ENCODE measurements around the gene COPS8. TPM values are rescaled to one million over a fixed set of nuclear protein-coding genes. Genes with fewer than 3 reads are reported as not detected.

The COPS8 gene
- total RNA-seq, 2 donors from 2014 or later, result 55.6 to 57.1 TPM

- intact Hi-C loops (cut with DNase I), result no loop called here
- DNase-seq (ENCODE audit: low spot score), result no peak
Measured at GRCh38 chr2:237096201-237096600, 10.5 kb downstream of the COPS8 start.

- intact Hi-C loops (cut with DNase I), result no loop called here
- no peak for DNase-seq (ENCODE audit: low spot score)
Measured at GRCh38 chr2:237096911-237097310, 11.2 kb downstream of the COPS8 start.

GRCh38 chr2:237097326-237097910, 11.7 kb downstream of the COPS8 start:
- DNase-seq (ENCODE audit: low spot score), result no peak
- intact Hi-C loops (cut with DNase I), result no loop called here

GRCh38 chr2:237097911-237098702, 12.4 kb downstream of the COPS8 start:
- no peak for DNase-seq (ENCODE audit: low spot score)
- intact Hi-C loops (cut with DNase I), result no loop called here

GRCh38 chr2:237099804-237100203, 14.1 kb downstream of the COPS8 start:
- DNase-seq (ENCODE audit: low spot score), result no peak
- intact Hi-C loops (cut with DNase I), result no loop called here

GRCh38 chr2:237101118-237101979, 15.7 kb downstream of the COPS8 start:
- intact Hi-C loops (cut with DNase I), result no loop called here
- no peak for DNase-seq (ENCODE audit: low spot score)

- intact Hi-C loops (cut with DNase I), result no loop called here
Measured at GRCh38 chr2:237102428-237102827, 16.7 kb downstream of the COPS8 start.

GRCh38 chr2:237109421-237109934, 23.8 kb downstream of the COPS8 start:
- no peak for DNase-seq (ENCODE audit: low spot score)

More at GRCh38 chr2:237102428-237102827, 16.7 kb downstream of the COPS8 start:
- no peak for DNase-seq (ENCODE audit: low spot score)

GRCh38 chr2:237113026-237113795, 27.5 kb downstream of the COPS8 start:
- intact Hi-C loops (cut with DNase I), result no loop called here
- no peak for DNase-seq (ENCODE audit: low spot score)

More at GRCh38 chr2:237109421-237109934, 23.8 kb downstream of the COPS8 start:
- intact Hi-C loops (cut with DNase I), result no loop called here

- DNase-seq (ENCODE audit: low spot score), result no peak
- intact Hi-C loops (cut with DNase I), result no loop called here
Measured at GRCh38 chr2:237115870-237116269, 30.2 kb downstream of the COPS8 start.

GRCh38 chr2:237116431-237116830, 30.7 kb downstream of the COPS8 start:
- DNase-seq (ENCODE audit: low spot score), result no peak
- intact Hi-C loops (cut with DNase I), result no loop called here

GRCh38 chr2:237118025-237118424, 32.3 kb downstream of the COPS8 start:
- DNase-seq (ENCODE audit: low spot score), result no peak
- intact Hi-C loops (cut with DNase I), result no loop called here

- DNase-seq (ENCODE audit: low spot score), result no peak
- intact Hi-C loops (cut with DNase I), result no loop called here
Measured at GRCh38 chr2:237118561-237119155, 33.0 kb downstream of the COPS8 start.

- no peak for DNase-seq (ENCODE audit: low spot score)
- intact Hi-C loops (cut with DNase I), result loop anchor here (10.0 kb wide), 1 partner anchor 454 kb away; no protein-coding TSS in a partner anchor
Measured at GRCh38 chr2:237120916-237121315, 35.2 kb downstream of the COPS8 start.

GRCh38 chr2:237121321-237121720, 35.6 kb downstream of the COPS8 start:
- DNase-seq (ENCODE audit: low spot score), result no peak
- intact Hi-C loops (cut with DNase I), result loop anchor here (10.0 kb wide), 1 partner anchor 453 kb away; no protein-coding TSS in a partner anchor

GRCh38 chr2:237122214-237122666, 36.6 kb downstream of the COPS8 start:
- DNase-seq (ENCODE audit: low spot score), result peak; percentile 86
- intact Hi-C loops (cut with DNase I), result loop anchor here (1.0 to 10.0 kb wide), 2 partner anchors 10 to 453 kb away; no protein-coding TSS in a partner anchor

GRCh38 chr2:237124820-237125219, 39.1 kb downstream of the COPS8 start:
- intact Hi-C loops (cut with DNase I), result loop anchor here (10.0 kb wide), 1 partner anchor 450 kb away; no protein-coding TSS in a partner anchor
- DNase-seq (ENCODE audit: low spot score), result no peak

GRCh38 chr2:237125967-237126366, 40.3 kb downstream of the COPS8 start:
- no peak for DNase-seq (ENCODE audit: low spot score)
- intact Hi-C loops (cut with DNase I), result loop anchor here (10.0 kb wide), 1 partner anchor 449 kb away; no protein-coding TSS in a partner anchor
